K562 (cell line): ENCODE measurements around the gene THYN1. TPM values are rescaled to one million over a fixed set of nuclear protein-coding genes. Genes with fewer than 3 reads are reported as not detected.

Experiments used
- ATAC-seq: fragments of 200-7000 bp; cut with Tn5 transposase; 3 replicates; pipeline ENCODE4 v1.9.1; 2020; ENCODE audit warnings: moderate library complexity
- BruUV-seq: library from RNA; stranded (reverse); fragments of 400-500 nt; replicated peaks from 2 replicates; lab custom pipeline; 2021; lab: Mats Ljungman, UMichigan
- CTCF ChIA-PET: fragments of 300-600 bp; formaldehyde crosslinking; extraction: SDS; loops from one replicate; lab custom pipeline; 2021; ENCODE audit warnings: low intra/inter-chr PET ratio; lab: Yijun Ruan, JAX
- POLR2A ChIA-PET: fragments of 300-600, 350-650 bp; sonication (Branson Sonifier 250); formaldehyde crosslinking; extraction: SDS; loops from one replicate; lab custom pipeline; 2021; ENCODE audit warnings: antibody characterized with exemption, inconsistent platforms; lab: Yijun Ruan, JAX
- DNase-seq, 4 experiments: peaks; one replicate each; pipeline versions ENCODE4 v3.0.0 to v3.0.0-alpha.2; 2011 to 2018; ENCODE audit warnings: low spot score in 3 of 4, mixed read lengths in 3 of 4; ENCODE audit errors: extremely low read depth in 1 of 4
- FAIRE-seq: peaks from 2 replicates; lab custom pipeline; 2011; peaks lifted over from hg19 to GRCh38; lab: Jason Lieb, UNC
- H2AFZ ChIP-seq: 2 replicates; pipeline ENCODE4 v1.6.0; 2011; ENCODE audit warnings: low read depth, low read length, control low read depth, inconsistent platforms
- H3K27ac ChIP-seq: fragments of 200-600 bp; 3 replicates; pipeline ENCODE4 v1.8.0; 2011; ENCODE audit warnings: low read depth, mild to moderate bottlenecking, control low read depth, inconsistent platforms, low read length, moderate library complexity, mixed read lengths; ENCODE audit errors: extremely low read depth
- H3K27me3 ChIP-seq, 2 experiments: fragments of 300-600 bp in 1 of 2; 2 replicates in 1 of 2; 3 replicates in 1 of 2; pipeline versions ENCODE4 v1.6.0 to v1.8.0; 2011; ENCODE audit warnings: inconsistent platforms in 2 of 2, low read length in 2 of 2, mild to moderate bottlenecking in 1 of 2, mixed read lengths in 1 of 2, moderate library complexity in 1 of 2; ENCODE audit not compliant: control insufficient read depth in 2 of 2, insufficient read depth in 2 of 2
- H3K36me3 ChIP-seq: fragments of 300-600 bp; 3 replicates; pipeline ENCODE4 v1.8.0; 2011; ENCODE audit warnings: mild to moderate bottlenecking, low read length, inconsistent platforms; ENCODE audit not compliant: control insufficient read depth, insufficient read depth
- H3K4me1 ChIP-seq, 2 experiments: fragments of 200-600 bp in 1 of 2; replicated peaks in 1 of 2; 2 replicates in 1 of 2; 3 replicates in 1 of 2; pipeline versions ENCODE4 v1.5.1 to v1.8.0; 2011; ENCODE audit warnings: inconsistent platforms in 2 of 2, low read length in 2 of 2, mild to moderate bottlenecking in 1 of 2, mixed read lengths in 1 of 2, moderate library complexity in 1 of 2; ENCODE audit not compliant: control insufficient read depth in 2 of 2, insufficient read depth in 2 of 2
- H3K4me2 ChIP-seq: 2 replicates; pipeline ENCODE4 v1.6.1; 2011; ENCODE audit warnings: low read length, control low read depth, inconsistent platforms, mixed read lengths; ENCODE audit not compliant: insufficient read depth
- H3K4me3 ChIP-seq: fragments of 200-600 bp; sonication (generic), shearing (Covaris generic); 2 replicates; pipeline ENCODE4 v1.5.1; 2016; ENCODE audit warnings: control low read depth, inconsistent platforms
- H3K79me2 ChIP-seq: fragments of 200-600 bp; 3 replicates; pipeline ENCODE4 v1.8.0; 2011; ENCODE audit warnings: low read length, inconsistent platforms; ENCODE audit not compliant: control insufficient read depth, insufficient read depth
- H3K9ac ChIP-seq, 2 experiments: 2 replicates each; pipeline versions ENCODE4 v1.6.0 to v1.6.1; 2011; ENCODE audit warnings: low read depth in 2 of 2, low read length in 2 of 2, control low read depth in 1 of 2, inconsistent platforms in 1 of 2, mild to moderate bottlenecking in 1 of 2, mixed read lengths in 1 of 2; ENCODE audit not compliant: insufficient read depth in 1 of 2
- H3K9me1 ChIP-seq: one replicate; pipeline ENCODE4 v1.6.0; 2011; ENCODE audit warnings: inconsistent platforms, mild to moderate bottlenecking, low read length, moderate library complexity; ENCODE audit not compliant: control insufficient read depth, insufficient read depth
- H3K9me3 ChIP-seq: replicated peaks from 2 replicates; pipeline ENCODE4 v1.5.1; 2011; ENCODE audit warnings: low read depth, low read length, inconsistent platforms; ENCODE audit not compliant: control insufficient read depth, insufficient read depth
- H4K20me1 ChIP-seq: replicated peaks from 2 replicates; pipeline ENCODE4 v1.6.1; 2011; ENCODE audit warnings: low read length, inconsistent platforms, mixed read lengths; ENCODE audit not compliant: control insufficient read depth, insufficient read depth
- KHSRP ChIP-seq: fragments of 450-650 bp; IDR thresholded peaks from 2 replicates; pipeline ENCODE4 v1.6.1; 2017
- MCM3 ChIP-seq: fragments of 450-650 bp; IDR thresholded peaks from 2 replicates; pipeline ENCODE4 v1.6.1; 2016
- RNF2 ChIP-seq: sonication (generic); IDR thresholded peaks from 2 replicates; pipeline ENCODE4 v1.6.1; 2016
- SAP30 ChIP-seq: fragments of 200-600 bp; sonication (generic); IDR thresholded peaks from 2 replicates; pipeline ENCODE4 v1.6.1; 2012; ENCODE audit warnings: borderline replicate concordance, low read depth, mild to moderate bottlenecking, moderate library complexity, low read length, control low read depth, inconsistent platforms; ENCODE audit not compliant: insufficient read depth, poor library complexity, severe bottlenecking
- STAG1 ChIP-seq: sonication (generic); formaldehyde crosslinking; IDR thresholded peaks from 2 replicates; pipeline ENCODE4 v1.5.0; 2020; ENCODE audit warnings: missing genetic modification reagents, borderline replicate concordance
- STAT5B ChIP-seq: fragments of 250-450 bp; sonication (Bioruptor Pico); IDR thresholded peaks from 2 replicates; pipeline ENCODE4 v1.8.0; 2021; ENCODE audit warnings: mild to moderate bottlenecking, inconsistent platforms
- ZNF239 ChIP-seq: fragments of 250-450 bp; sonication (Bioruptor Pico); IDR thresholded peaks from 2 replicates; pipeline ENCODE4 v1.4.0; 2020; ENCODE audit warnings: mild to moderate bottlenecking
- WGBS: fragments of 100-300 bp; shearing (Covaris generic); methylation state at CpG from one replicate; pipeline ENCODE4 v1.1.6; 2016; ENCODE audit warnings: low coverage, mixed read lengths; ENCODE audit not compliant: insufficient coverage; ENCODE audit errors: missing lambda C conversion rate; 5-methylcytosine and 5-hydroxymethylcytosine counted together
- in situ Hi-C: fragments of 300-500 bp; cut with MboI; formaldehyde crosslinking; loops from 4 replicates; pipeline ENCODE4 v1.15.0; 2018; ENCODE audit warnings: inconsistent platforms, mixed read lengths
- intact Hi-C: fragments of 100-400 bp; cut with micrococcal nuclease; formaldehyde crosslinking; loops from 2 replicates; pipeline ENCODE4 v1.14.2; 2022
- polyA plus RNA-seq, 8 experiments: library from polyadenylated mRNA; depleted of rRNA in 4 of 8; stranded (reverse) in 5 of 8; unstranded in 3 of 8; fragments of >200 nt; fragmentation: Nextera tagmentation in 2 of 8; fragmentation: Illumina TruSeq in 1 of 8; extraction: Ambion mirVana in 2 of 8; extraction: Trizol in 1 of 8; gene quantifications; 2 replicates each; pipeline versions ENCODE4 v1.2.1 to v1.2.3, GENCODE V29; 2011 to 2014; ENCODE audit warnings: inconsistent platforms in 1 of 8, missing spikeins in 1 of 8
- total RNA-seq, 7 experiments: library from RNA; depleted of rRNA in 6 of 7; stranded (reverse); fragments of >200 nt in 6 of 7; fragmentation: Illumina TruSeq in 2 of 7; extraction: Trizol in 2 of 7; gene quantifications; 2 replicates each; pipeline versions ENCODE4 v1.2.1 to v1.2.3, GENCODE V29; 2011 to 2021; ENCODE audit warnings: low replicate concordance in 1 of 7
- TF ChIP-seq, protein P1 (sequence below): sonication (generic); formaldehyde crosslinking; IDR thresholded peaks from 2 replicates; pipeline ENCODE4 v1.4.0; 2020; ENCODE audit warnings: mild to moderate bottlenecking, missing genetic modification reagents

The THYN1 gene
- total and polyA plus RNA-seq, 9 of the 15 experiments (the other 6 are each of a cell fraction or from before 2014, with no cell fraction given): 54.9 to 279 (median 104) TPM

DNA sequence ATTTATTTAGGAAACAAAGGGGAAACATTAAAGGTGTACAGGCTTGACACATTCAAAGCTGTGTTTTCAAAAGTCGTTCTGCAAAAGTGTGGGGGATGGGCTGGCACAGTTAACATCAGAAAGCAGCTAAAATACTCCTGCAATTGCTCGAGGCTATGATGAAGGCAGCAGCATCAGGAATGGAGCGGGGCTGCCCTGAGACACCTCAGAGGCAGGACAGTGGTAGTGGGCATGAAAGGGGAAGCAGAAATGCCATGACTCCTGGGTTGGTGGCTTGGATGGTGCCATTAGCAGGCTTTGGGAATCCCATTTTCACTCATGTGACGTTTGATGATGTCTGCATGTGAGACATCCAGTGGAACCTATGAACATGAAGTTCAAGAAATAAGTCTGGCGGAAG lies 30.0 kb downstream of the THYN1 start:
- no peak for ATAC-seq
- Histone ChIP-seq H3K9me3 (no peaks in the 10 kb centered on the region), H2AFZ (0 out of 2 replicates have a peak overlapping the region, but pooled peaks have one; percentile 35), H3K79me2 (peaks cover 86% of the 10 kb centered on the region), H3K36me3 (peaks cover 54% of the 10 kb centered on the region), H3K27me3 (no peaks in the 10 kb centered on the region), H4K20me1 (no peaks in the 10 kb centered on the region), H3K4me3 (peak overlapping the region; percentile 77), H3K4me2 (peak overlapping the region; percentile 100), H3K27ac (peak overlapping the region; percentile 98), H3K9me1 (no peaks in the 10 kb centered on the region), H3K9ac (peak overlapping the region; percentile 93 to 98), H3K4me1 (peaks cover 16 to 30% of the 10 kb centered on the region in 2 experiments; a peak in 4 of 5 replicates)
- in situ Hi-C loops: no loop called here
- DNase-seq: no peak
- FAIRE-seq: peak; percentile 46
- TSS peak; percentile 53 for BruUV-seq
- TF ChIP-seq RNF2: no peak
- TF ChIP-seq, protein P1, sequence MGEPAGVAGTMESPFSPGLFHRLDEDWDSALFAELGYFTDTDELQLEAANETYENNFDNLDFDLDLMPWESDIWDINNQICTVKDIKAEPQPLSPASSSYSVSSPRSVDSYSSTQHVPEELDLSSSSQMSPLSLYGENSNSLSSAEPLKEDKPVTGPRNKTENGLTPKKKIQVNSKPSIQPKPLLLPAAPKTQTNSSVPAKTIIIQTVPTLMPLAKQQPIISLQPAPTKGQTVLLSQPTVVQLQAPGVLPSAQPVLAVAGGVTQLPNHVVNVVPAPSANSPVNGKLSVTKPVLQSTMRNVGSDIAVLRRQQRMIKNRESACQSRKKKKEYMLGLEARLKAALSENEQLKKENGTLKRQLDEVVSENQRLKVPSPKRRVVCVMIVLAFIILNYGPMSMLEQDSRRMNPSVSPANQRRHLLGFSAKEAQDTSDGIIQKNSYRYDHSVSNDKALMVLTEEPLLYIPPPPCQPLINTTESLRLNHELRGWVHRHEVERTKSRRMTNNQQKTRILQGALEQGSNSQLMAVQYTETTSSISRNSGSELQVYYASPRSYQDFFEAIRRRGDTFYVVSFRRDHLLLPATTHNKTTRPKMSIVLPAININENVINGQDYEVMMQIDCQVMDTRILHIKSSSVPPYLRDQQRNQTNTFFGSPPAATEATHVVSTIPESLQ: no peak
- peak; percentile 18 for TF ChIP-seq SAP30
- no peak for TF ChIP-seq STAT5B (CRISPR knock-in tag)
- TF ChIP-seq KHSRP: no peak
- TF ChIP-seq STAG1 (CRISPR knock-in tag): no peak
- TF ChIP-seq MCM3: no peak
- no peak for TF ChIP-seq ZNF239
- intact Hi-C loops: no loop called here
- CTCF ChIA-PET: no interaction called here
- WGBS: 0% methylated on average over 5 of the region's 5 CpGs
- POLR2A ChIA-PET: interaction anchor here (0.7 to 2.4 kb wide), 5 partner anchors 10 to 536 kb away, joined by 3 to 18 read pairs (median 5); no protein-coding TSS in a partner anchor
